ENCODE data around the gene CHI3L2.

The CHI3L2 gene

DNA sequence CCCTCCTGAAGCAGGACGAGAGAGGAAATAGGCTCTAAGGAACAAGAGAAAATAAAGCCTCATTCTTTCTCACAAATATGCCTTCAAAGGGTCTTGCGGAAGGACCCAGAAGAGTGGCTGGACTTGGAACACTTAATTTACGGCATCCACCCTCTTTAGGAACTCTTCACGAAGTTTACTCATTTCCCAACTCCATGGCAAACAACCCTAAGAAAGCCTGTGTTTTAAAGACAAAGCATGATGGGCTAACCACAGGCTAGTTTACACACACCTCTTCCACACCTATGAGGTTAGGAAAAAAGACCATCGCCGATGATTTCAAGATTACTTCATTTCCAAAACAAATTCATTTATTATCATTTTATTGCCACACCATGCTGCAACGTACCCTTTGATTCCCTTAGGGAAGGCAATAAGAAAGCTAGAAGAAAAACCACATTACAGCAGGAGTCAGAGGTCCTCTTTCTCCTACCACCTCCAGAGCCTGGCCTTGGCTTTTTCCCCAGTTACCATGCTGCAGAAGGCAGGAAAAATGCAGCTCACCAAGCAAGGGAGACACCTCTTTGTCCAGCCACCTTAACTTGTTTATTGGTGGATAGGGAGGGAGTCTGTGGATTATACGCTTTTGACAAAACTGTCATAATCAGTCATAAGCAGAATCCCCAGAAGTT lies 29.6 kb downstream of the CHI3L2 start:
- no peak for DNase-seq

DNA sequence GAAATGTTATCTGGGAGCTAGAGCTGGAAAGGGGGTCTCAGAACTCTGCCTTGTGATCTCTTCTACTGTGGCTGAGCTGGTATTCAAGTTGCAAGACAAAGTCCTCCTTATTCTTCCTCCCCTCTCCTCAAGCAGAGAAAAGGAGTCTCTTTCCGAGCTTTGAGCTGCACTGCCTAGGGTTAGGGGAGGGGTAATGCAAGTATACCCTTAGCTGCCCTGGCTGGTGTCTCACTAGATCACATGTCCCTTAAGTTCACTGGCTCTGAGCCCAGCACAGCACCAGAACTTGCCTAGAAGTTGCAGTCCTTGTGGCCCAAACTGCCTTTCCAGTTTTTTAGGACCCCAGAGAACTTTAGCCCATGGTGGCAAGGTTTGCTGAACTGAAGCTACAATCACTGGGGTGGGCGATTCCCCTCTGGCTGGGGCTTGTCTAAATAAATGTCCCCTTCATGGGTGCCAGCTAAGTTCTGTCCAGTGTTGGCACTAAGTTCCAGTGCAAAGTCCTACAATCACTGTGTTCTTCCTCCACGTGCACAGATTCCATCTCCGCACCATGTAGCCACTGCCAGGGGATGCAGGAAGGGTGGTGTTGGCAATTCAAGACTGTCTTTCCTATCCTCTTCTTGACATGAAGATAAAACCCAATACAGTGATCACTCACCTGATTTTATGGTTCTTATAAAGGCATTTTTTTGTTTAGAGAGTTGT lies 40.4 kb downstream of the CHI3L2 start:
- no peak for DNase-seq

DNA sequence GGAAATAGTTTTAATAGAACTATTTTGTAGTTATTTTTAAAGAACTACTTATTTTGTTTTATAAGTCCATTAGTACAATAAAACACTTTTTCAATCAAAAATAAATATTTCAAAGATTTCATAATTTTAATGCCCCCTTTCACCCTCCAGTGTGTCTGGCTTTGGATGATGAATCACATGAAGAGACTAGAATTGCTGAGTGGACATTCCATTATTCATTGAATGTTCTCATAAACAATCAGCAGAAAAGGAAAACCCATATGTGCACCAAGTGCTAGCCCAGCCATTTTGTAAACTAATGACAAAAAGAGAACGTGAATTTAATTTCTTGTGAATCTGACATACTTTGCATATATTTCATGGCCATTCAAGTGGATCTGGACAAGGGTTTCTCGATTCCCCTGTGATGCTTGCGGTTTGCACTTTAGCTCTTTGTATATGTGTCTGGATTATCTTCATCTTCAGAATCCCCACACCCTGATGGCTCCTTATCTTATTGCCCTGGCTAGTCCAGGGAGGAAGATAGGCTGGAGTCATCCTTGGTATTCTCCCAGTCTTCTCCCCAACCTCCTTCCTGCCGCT lies 42.4 kb downstream of the CHI3L2 start:
- DNase-seq = no peak

DNA sequence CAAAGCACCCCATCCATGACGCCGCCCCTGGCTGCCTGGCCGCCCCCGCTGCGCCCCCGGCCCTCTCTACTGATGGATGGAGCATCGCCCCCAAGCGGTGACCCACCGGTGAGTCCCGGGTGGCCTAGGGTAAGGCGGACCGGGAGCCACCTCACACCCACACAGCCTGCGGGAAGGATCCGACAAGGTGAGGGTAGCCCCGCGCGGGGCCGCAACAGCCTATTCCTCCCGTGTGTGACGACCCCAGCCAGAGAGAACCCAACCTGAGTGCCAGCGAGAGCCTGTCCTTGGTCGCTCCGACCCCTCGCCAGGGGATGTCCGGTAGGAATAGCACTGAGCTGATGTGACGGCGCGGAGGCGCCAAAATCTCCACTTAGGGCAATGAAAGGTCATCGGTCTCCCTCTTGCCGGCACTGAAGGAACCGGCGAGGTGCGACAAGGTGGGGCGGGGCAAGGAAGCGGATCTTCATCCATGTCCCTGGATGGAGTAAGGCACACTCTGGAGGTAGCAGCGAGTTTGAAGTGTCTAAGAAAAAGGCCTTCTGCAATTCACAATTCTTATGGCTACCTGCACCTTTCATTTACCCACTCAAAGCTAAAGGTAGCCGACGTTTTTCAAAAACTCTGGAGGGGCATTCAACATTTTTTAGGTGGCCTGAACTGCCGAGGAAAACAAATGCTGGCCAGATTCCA lies 43.4 kb downstream of the CHI3L2 start:
- no peak for DNase-seq

DNA sequence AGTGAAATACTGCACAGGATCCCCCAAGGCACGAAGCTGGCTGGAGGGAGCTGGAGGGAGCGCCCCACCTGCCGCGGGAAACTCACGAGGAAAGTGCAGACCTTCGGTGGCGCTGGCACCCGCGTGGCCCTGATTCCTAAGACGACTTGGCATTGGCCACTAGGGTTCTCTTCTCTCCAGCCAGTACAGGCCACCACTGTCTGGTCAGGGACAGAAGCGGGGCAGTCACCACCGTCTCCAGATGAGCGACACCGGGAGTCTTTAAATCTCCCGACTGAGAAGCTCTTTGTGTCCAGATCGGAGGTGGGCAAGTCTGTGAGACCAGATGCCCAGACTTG lies 43.9 kb downstream of the CHI3L2 start:
- DNase-seq = no peak

DNA sequence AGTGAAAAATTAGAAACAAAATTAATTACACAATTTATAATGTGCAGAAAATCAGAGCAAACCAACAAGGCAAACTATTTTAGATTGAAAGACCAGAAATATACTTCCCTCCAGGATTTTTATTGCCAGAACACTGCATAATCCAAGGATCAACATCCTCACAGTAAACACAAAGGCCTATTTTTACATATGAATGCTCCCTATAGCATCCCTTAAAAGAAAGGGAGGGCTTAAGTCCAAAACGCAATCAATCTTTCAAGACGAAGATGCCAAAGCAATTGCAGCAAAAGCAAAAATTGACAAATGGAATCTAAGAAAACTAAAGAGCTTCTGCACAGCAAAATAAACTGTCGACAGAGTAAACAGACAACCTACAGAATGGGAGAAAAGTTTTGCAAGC lies 44.6 kb downstream of the CHI3L2 start:
- no peak for DNase-seq

DNA sequence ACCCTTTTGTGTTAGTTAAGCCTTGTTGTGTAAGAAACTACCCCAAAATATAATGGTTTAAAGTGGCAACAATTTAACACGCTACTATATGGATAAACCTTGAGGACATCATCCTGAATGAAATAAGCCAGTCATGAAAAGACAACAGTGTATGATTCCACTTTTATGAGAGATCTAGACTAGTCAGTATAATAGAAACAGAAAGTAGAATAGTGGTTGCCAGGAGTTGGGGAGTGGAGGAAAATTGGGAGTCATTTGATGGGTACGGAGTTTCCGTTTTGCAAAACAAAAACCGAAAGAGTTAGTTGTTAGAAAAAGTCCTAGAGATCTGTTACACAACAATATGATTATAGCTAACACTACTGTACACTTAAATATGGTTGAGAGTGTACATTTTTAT lies 47.1 kb downstream of the CHI3L2 start:
- no peak for DNase-seq

DNA sequence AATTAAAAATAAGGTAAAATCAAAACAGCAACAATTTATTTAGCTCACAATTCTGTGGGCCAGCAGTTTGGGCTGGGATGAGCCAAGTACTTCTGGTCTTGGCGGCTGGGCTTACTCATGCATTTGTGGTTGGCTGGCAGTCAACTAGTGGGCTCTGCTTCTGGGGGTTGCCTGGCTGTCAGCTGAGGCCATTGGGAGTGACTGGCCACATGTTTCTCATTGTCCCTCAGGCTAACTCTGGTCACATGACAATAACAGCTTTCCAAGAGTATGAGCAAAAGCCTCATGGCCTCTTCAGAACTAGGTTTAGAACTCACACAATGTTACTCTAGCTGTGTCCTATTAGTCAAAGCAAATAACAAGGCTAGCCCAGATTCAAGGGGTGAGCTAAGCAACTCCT lies 47.6 kb downstream of the CHI3L2 start:
- no peak for DNase-seq

DNA sequence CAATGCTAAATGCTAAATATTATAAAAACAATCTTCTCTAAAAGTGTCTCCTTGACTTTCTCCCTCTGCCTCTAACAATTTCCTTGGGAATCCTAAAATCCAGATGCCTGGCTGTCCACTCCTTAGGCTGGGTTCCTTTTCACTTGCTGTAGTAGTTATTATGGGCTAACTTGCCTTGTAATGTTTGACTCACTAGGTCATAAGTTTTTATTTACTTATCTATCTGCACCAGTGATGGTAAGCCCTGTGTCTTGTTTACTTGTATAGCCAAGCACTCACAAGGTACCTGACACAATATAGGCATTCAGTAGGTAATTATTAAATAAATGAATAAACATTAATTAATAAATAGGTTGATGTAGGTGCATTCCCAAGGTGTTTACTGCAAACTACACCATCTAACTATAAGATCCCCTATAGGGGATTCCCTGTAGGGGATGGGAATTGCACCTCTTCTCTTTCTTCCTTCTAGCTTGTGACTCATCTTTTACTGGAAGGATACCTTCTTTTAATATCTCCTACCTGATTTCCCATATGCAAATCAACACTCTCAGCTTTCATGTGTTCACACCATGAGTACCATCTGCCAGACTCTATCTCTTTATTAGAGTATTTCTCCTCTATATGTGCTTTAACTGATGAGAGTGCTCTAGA lies 48.4 kb downstream of the CHI3L2 start:
- no peak for DNase-seq

DNA sequence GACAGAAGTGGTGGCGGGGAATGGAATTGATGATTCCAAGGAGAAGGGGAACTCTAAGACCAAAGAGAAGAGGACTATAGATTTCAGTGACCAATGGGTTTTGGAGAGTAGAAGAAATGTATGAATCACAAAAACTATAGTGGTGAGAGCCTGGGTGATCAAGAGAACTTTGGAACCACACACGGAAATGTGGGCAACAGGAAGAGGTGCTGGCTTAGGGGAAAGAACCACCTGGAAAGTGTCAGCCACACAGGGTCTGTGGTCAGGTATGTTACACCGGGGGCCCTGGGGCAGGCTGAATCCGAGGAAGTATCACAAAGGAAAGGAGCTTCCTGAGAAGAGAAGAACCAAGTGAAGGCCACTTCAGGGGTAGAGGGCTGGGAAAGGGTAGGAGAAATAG lies 51.6 kb downstream of the CHI3L2 start:
- DNase-seq = no peak

DNA sequence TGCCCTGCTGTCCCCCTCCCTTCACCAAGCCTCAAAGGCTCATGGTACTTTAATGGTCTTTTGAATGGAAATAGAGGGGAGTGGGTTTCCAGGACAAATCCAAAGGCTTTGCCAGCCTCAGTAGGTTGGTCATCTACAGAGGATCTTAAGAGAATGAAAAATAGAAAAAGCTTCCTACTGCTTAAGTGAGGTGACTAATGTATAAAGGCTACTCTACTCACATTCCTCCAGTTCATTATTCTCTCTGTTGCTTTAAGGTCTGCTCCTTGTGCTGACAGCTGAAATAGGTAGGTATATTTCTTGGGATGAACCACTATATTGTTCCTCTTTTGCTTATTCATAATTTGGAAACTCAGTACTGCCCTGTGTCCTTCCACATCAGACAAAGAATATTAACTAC lies 52.8 kb downstream of the CHI3L2 start:
- DNase-seq = no peak

DNA sequence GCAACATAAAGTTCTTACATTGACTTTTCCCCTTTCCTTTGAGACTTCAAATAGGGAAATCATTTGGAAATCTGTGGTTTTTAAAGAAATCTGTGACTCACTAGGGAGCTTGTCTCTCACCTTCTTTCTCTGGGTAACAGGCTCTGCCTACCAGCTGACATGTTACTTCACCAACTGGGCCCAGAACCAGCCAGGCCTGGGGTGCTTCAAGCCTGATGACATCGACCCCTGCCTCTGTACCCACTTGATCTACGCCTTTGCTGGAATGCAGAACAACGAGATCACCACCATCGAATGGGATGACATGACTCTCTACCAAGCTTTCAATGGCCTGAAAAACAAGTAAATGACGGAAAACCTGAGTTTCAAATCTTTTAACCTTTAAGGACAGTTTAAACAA lies 53.9 kb downstream of the CHI3L2 start:
- no peak for DNase-seq

DNA sequence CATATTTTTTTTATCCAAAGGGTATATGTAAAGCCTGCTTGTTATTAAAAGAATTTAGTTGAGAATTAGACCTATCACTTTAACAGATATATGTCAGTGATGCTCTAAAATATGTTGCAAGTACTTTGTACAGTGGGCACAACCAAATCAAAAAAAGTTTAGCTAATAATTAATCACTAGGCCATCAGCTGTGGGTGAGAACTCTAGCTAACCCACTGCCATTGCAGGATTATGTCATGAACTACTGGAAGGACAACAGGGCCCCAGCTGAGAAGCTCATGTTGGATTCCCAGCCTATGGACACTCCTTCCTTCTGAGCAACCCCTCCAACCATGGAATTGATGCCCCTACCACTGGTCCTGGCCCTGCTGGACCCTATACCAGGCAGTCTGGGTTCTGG lies 56.3 kb downstream of the CHI3L2 start:
- no peak for DNase-seq

DNA sequence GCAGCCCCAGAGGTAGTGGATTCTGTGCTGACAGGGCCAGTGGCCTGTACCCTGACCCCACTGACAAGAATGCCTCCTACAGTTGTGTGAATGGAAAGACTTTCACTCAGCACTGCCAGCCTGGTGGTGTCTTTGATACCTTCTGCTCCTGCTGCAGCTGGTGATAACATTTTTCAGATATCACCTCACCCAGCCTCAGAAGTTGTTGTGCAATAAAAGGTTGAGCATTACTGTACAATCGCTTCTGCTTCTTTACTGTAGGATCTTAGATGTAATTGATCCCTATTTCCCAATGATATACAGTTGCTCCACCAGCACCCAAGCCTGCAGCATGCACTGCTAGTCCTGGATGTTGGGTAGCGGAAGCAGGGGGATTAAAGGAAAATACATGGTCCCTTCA lies 58.4 kb downstream of the CHI3L2 start:
- DNase-seq = no peak

DNA sequence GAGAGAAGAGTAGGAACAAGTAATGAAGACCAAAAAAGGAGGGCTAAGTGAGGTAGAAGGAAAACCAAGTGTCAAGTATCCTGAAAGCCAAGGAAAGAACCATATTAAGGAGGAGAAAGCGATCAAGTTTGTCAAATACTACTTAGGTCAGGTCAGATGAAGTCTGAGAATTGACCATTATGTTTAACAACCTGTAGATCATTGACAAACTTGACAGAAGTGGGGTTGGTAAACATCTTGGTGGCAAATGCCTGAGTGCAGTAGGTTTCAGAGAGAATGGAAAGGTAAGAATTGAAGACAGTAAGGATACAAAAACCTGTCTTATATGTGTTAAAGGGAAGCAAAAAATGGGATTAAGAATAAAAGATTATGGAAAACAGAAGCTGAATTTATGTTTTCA lies 59.4 kb downstream of the CHI3L2 start:
- no peak for DNase-seq

DNA sequence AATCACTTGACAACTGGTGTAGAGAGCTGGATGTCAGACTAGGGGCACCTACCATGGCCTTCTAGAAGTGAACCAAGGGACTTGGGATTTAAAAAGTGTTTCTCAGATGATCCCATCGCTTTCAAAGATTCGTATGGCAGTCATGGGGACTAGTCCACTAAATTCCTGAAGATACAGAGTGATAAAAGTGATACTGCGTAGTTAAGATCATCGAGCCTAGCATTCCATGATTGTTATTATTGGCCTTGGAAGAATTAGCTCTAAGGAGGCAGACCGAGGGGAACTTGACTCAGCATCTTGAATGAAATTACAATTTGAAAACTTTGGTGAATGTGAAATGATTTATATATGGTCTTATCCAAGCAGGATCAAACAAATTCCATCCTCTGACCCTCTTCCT lies 61.9 kb downstream of the CHI3L2 start:
- no peak for DNase-seq

DNA sequence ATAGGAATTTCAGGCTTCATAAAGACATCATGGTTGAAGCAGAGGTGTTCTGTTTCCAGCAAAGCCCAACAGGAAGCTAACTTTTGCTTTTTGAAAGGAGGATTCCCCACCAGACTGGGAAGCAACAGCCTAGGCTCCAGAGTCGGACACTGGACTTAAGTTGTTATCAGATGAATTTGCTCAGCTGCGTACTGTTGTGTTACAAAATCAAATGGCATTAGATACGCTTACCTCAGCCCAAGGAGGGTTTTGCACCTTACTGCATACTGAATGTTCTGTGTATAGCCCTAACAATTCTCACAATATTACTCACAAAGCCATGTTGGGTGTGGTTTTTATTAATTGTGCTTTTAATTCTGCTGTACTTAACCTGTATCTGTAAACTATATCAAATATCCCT lies 62.6 kb downstream of the CHI3L2 start:
- no peak for DNase-seq

DNA sequence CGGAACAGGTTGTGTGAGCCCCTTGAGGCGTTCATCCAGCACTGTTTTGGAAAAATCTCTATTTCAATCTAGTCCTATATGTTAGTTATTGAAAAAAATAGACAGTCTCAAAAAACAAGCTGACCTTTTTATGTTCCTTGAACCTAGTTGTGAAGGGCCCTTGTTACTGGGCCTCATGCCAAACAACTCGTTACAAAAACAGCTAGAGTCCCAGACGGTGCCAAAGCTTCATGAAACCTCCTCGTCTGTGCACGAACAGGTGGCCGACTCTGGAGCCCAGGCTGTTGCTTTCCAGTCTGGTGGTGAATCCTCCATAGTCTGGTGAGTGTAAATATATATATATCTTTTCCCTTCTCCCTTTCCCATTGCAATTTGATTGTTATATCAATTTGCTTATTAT lies 63.1 kb downstream of the CHI3L2 start, which contains the start of gene CHIA:
CHIA (plus strand) TSS at position 222 of the 400 bp plus-strand sequence. CDS start 19,617 bp downstream, outside the sequence.
- DNase-seq = peak; percentile 96
